GM19455 (cell line): Measurements from ENCODE around the gene PLCB4.

Experiments used
- ATAC-seq: cut with Tn5 transposase; IDR thresholded peaks from one replicate; pipeline ENCODE4 v1.9.1; 2021; ENCODE audit not compliant: unreplicated experiment

PLCB4 gene

DNA sequence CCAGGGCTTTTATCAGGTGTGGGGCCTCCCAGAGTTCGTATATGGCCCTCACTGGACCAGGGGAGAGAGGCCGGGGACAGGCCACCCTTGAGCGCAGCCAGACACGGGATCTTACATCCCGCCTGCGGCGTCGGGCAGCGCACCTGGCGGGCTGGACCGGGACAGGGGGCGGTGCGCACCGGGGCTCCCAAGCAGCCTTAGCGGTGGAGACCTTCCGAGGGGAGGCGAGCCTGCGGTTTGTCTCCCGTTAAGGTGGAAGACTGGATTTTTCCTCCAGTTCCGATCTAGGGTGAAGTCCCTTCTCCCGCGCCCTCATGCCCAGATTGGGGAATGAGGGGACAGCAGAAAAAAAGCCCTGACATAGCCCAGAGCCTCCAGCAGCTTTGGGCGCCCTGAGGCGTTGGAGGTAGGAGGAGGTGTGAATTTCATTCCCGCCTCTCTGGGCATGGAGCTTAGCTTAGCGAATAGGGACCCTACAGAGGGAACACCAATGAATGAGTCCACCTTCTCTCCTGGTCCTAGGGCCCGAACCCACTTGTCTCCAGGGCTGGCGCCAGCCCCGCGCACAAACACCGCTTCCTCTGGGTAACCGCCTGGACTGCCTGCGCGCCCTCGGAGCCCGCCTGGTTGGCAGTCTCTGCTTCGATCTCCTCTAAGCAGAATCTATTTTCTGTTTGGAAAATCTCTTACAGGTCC is 438.8 kb downstream of the PLCB4 start:
- no peak for ATAC-seq

DNA sequence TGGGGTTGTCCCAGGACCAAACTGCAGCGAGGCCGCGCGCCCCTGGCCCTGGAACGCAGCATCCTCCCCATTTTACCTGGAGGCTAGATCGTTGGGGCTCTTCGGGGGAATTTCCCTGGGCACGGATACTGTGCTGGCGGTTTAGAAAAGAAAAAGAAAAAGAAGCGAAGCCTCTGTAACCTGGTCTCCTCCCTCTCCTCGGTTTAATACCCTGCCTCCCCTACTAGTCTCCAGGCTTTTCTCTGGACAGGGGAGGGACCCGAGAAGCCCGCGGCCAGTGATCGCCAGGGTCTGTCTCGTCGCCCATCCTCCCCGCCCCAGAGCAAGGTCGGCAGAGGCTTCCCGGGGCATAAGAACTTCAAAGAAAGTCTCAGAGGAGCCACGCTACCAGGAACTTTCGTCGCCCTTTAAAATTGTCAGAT is 439.4 kb downstream of the PLCB4 start:
- no peak for ATAC-seq

DNA sequence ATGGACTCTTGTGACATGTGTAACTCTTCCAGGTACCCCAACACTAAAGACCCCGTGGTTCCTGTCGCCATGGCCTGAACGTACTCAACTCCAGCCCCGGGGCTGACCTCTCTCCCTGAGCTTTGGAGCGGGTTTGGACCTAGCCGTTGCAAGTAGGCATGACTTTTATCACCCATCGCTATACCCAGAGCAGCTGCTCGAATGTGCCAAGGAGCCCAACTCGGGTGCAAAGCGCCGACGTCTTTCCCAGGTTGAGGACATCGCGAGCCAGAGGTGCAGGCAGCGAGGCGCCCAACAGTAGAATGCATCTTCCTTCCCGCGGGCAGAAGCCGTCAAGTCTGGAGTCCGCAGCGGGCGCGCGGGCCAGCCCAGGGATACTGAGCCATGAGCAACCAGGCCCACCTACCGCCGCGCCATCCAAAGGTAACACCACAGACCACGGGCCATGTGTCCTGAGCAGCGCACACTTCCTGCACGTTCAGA is 439.9 kb downstream of the PLCB4 start:
- ATAC-seq: no peak

DNA sequence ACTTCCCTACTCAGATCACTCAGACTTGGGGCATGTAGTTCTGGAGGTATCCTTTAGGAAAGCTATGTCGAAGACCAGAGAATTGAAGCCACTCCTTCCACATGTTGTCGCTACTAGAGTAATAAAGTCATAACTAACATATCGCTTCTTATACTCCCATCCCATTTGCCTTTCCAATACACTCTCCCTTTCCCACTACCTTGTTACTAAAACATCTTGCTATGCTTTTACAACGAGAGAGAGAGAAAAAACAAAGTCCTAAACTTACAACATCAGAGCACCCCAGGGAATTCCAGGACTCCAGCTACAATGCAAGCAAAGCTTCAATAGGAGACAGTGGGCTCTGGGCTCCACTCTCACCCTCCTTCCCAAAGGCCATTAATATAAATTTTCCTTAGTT is 440.4 kb downstream of the PLCB4 start:
- no peak for ATAC-seq

DNA sequence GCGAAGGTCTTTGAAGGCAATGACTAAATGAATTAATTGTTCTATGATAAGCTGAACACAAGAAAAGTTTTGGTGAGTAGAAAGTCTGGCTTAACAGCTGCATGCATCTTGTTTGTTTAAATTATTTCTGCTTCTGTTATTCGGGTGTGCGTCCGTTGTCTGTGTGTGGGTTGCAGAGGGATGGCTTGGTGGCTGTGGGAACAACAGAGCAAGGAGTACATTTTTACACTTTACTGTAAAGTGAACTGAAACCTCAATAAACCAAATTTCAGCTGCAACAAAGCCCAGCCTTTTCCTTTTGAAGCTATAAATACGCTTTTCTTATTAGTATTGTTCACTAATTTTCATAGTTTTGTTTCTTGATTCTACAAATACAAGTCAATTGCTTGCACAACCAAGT is 442.0 kb downstream of the PLCB4 start:
- peak; percentile 78 for ATAC-seq

DNA sequence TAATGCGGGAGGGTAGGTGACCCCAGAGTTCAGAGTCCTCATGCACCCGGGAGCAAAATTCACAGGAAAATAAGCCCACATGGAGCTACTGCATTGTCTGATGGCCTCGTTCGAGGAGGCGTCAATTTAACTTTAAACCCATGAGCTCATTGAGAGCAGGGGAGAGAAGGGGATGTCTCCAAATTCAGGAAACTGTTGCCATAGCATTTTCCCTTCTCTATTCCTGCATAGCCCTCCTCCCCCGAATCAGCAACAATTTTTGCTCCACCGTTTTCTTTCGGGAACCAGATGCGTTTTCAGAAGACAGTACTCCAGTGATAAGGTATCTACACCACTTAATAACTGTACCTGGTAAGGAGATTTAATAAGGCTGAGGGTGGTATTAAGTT is 445.2 kb downstream of the PLCB4 start:
- ATAC-seq: no peak

DNA sequence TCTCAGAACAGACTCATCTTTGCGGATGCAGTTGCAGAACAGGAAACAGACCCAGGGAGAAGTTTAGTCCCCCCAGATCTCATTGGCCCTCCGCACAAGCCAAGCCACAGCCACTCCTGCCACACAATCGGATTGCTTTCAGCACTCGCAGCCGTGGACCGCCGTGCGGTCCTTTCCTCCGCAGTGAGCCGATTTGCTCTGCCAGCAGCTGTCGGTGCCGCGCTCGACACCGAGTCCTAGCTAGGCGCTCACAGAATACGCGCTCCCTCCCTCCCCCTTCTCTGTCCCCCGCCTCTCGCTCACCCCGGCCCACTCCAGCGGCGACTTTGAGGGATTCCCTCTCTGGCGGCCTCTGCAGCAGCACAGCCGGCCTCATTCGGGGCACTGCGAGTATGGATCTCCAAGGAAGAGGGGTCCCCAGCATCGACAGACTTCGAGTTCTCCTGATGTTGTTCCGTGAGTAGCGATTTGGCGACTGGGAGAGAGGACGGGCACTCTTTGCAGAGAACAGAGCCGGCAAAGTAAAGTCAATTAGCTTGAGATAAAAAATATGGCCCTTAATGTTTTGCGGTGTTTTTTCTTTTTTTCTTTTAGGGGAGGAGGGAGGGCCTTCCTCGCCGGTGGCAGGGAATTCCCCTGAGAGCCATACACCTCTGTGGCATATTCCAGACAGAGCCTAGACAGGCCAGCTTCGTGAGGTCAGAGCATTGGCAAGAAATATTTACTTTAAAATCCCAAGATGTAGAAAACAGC is 445.8 kb downstream of the PLCB4 start, which contains the start of gene LAMP5:
Gene LAMP5, plus strand, starts transcription at position 130 of the 753 bp plus-strand sequence. Its CDS starts 263 bp downstream, at position 393.
- no peak for ATAC-seq

DNA sequence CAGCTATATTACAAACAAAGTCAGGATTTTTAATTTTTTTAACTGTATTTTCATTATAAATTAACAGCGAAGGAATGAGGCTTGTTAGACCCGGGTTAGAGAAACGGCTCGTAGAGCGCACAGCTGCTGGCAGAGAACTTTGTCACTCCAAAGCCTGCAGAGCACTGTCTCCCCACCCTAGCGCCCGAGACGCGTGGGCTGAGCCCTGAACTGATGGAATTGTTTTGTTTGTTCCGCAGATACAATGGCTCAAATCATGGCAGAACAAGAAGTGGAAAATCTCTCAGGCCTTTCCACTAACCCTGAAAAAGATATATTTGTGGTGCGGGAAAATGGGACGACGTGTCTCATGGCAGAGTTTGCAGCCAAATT is 446.3 kb downstream of the PLCB4 start:
- ATAC-seq: no peak

DNA sequence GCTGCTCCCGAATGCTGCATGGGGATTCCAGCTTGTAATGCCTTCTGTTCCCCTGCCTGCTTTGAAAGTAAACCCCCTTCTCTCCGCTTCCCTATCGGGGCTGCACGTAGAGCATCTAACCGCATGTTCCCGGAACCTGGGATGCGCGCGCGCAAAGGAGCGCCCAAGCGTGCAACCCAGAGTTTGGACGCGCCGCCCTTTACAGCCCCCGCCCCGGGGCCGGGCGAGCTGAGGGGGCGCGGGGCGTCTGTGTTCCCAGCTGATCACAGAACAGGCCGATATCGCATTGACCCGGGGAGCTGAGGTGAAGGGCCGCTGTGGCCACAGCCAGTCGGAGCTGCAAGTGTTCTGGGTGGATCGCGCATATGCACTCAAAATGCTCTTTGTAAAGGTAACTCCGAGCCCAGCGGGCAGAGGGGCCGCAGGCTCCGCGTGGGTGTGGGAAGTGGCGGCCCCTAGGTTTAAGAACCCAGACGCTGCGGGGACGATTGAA is 446.9 kb downstream of the PLCB4 start:
- no peak for ATAC-seq

DNA sequence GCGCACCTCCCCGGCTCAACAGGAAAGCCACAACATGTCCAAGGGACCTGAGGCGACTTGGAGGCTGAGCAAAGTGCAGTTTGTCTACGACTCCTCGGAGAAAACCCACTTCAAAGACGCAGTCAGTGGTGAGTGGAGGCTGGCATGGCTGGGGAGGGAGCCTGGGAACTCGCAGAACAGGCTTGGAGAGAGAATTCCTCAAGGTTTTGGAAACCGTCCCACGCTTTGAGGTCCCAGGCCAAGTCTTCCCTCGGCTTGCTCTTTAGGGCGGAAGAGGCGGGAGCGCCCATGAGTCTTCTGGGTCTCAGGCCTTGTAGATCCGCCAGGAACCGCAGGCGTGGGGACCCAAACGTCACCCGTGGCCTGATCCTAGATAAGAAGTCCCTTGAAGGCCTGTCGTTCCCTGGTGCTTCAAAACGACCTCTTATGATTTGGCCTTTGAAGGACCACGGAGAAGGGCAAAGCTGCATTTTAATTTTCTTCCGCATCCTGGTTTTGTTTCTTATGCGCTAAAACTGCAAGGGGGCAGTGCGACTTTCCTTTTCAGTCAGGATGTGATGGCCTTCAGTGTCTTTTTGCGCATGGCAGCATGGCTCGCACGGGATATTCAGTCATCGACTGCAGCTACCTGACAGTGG is 447.5 kb downstream of the PLCB4 start:
- ATAC-seq: no peak

DNA sequence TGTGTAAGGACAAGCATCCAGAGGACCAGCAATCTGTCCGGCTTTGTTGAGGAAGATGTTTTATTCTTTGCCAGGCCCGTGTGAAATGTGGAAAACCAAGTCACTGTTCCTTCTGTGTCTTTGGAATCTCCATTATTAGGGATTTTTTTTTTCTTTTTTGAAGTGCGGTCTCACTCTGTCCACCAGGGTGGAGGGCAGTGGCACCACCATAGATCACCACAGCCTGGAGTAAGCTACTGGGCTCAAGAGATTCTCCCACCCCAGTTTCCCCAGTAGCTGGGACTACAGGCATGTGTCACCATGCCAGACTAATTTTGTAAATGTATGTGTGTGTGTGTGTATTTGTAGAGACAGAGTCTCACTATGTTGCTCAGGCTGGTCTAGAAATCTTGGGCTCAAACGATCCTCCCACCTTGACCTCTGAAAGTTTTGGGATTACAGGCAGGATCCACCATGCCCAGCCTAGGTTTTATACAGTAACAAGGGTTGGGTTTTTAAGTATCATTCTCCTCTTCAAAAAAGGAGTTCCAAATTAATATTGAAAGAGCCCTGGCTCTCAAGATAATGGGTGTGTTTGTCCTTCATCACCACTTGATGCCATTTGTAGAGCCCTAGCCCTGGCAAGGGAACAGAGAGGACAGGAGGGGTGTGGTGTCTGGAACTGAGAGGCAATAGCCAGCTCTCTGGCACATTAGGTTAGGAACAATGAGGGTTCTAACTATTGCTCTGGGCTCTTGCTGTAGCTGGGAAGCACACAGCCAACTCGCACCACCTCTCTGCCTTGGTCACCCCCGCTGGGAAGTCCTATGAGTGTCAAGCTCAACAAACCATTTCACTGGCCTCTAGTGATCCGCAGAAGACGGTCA is 448.6 kb downstream of the PLCB4 start:
- ATAC-seq: no peak

DNA sequence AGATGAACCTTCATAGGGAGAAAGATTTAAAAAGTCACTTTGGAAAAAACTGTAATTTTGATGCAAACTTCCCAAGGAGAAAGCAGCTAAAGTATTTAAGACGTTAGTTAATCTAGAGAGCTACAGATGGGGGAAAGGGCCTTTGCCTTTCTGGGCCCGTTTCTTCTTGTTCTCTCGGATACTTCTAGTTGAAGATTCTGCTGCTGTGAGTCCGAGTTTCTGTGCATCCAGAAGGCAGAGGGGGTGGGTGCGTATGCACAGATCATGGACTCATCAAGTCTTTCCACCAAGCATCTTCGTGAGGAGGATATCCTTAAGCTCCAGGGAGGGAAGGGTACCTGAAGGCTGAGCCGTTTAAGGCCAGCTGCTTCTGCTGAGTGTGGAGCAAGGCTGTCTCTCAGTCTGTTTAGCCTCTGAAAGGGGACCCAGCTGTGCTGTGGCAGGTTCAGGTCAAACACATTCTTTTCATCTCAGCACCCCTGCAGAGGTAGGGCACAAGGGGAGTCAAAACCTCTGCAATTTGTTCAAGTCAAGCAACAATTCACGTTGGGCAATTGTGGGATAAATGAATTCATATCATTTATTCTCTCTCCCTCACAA is 449.8 kb downstream of the PLCB4 start:
- ATAC-seq: no peak

DNA sequence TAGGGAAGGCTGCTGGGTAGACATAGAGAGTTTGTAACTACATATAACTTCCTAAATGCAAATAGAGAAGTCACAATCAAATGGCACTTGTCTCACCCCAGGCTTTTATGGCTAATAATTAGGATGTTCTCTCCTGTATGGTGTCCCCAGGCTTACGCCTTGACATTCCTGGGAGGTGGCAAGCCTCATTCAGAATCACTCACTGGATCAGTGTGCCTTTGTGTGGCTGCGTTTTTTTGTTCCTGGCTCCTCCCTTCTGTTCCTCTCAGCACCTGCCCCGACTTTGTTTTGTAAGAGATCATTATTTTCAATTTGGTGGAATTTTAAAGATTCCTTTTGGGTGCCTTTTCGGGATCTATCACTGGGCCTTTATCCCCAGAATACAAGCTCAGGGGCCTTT is 451.2 kb downstream of the PLCB4 start:
- no peak for ATAC-seq

DNA sequence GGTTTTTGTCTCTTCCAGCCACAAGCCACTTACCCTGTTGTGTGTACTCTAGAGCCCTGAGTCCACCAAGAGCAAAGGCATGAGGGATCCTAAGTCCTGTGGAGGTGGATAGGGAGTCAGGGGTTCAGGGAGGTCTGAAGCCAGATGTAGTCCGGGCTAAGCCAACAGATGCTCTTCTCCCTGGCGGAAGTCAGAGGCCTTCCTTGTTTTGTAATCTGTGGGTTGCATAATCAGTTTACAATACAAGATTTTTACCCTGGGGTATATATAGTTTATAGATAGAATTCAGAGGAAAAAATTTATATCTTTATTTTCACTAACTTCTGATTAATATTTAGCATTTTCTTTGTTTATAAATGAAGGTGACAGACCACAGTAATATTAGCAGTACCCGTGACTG is 454.7 kb downstream of the PLCB4 start:
- no peak for ATAC-seq
